GM23338 (cell line): Measurements from ENCODE around the gene KRTDAP. TPM values are rescaled to one million over a fixed set of nuclear protein-coding genes. Genes with fewer than 3 reads are reported as not detected.

Source experiments
- ATAC-seq: fragments of 200-7000 bp; cut with Tn5 transposase; 3 replicates; pipeline ENCODE4 v1.9.1; 2020
- DNase-seq: peaks from one replicate; pipeline ENCODE4 v3.0.0-alpha.2; 2015; ENCODE audit warnings: low spot score
- H2AFZ ChIP-seq: fragments of 200-600 bp; sonication (generic); 2 replicates; pipeline ENCODE4 v1.8.0; 2016; ENCODE audit warnings: antibody characterized with exemption, mild to moderate bottlenecking, moderate library complexity
- H3F3A ChIP-seq: fragments of 200-600 bp; sonication (generic); replicated peaks from 2 replicates; pipeline ENCODE4 v1.8.0; 2017; ENCODE audit warnings: antibody characterized with exemption, mixed run types, low read depth
- H3K27ac ChIP-seq: fragments of 200-600 bp; sonication (generic); 2 replicates; pipeline ENCODE4 v1.6.1; 2016; ENCODE audit warnings: low read depth
- H3K27me3 ChIP-seq: fragments of 200-600 bp; sonication (generic); 2 replicates; pipeline ENCODE4 v1.8.0; 2016; ENCODE audit warnings: mild to moderate bottlenecking, mixed run types, moderate library complexity; ENCODE audit not compliant: insufficient read depth
- H3K36me3 ChIP-seq: fragments of 200-600 bp; sonication (generic); 2 replicates; pipeline ENCODE4 v1.8.0; 2016; ENCODE audit warnings: mild to moderate bottlenecking; ENCODE audit not compliant: insufficient read depth
- H3K4me1 ChIP-seq: fragments of 200-600 bp; sonication (generic); 2 replicates; pipeline ENCODE4 v1.8.0; 2016; ENCODE audit warnings: mild to moderate bottlenecking, moderate library complexity; ENCODE audit not compliant: insufficient read depth
- H3K4me2 ChIP-seq: fragments of 200-600 bp; sonication (generic); 2 replicates; pipeline ENCODE4 v1.7.1; 2017; ENCODE audit warnings: mixed run types
- H3K4me3 ChIP-seq: fragments of 200-600 bp; sonication (generic); 2 replicates; pipeline ENCODE4 v1.6.1; 2016; ENCODE audit warnings: mixed run types
- H3K79me2 ChIP-seq: fragments of 200-600 bp; sonication (generic); replicated peaks from 2 replicates; pipeline ENCODE4 v1.8.0; 2017; ENCODE audit warnings: mild to moderate bottlenecking; ENCODE audit not compliant: insufficient read depth
- H3K9me2 ChIP-seq: fragments of 200-600 bp; sonication (generic); 2 replicates; pipeline ENCODE4 v1.8.0; 2017; ENCODE audit not compliant: insufficient read depth
- H4K20me1 ChIP-seq: fragments of 200-600 bp; sonication (generic); replicated peaks from 2 replicates; pipeline ENCODE4 v1.8.0; 2017; ENCODE audit warnings: mild to moderate bottlenecking; ENCODE audit not compliant: insufficient read depth
- H3K27ac Mint-ChIP-seq: 2 replicates; pipeline ENCODE4 v1.8.0; 2020; ENCODE audit warnings: inconsistent platforms, mild to moderate bottlenecking, moderate library complexity, mixed read lengths
- H3K27me3 Mint-ChIP-seq: 3 replicates; pipeline ENCODE4 v1.8.0; 2022; ENCODE audit warnings: low read depth, mild to moderate bottlenecking, moderate library complexity, mixed read lengths, inconsistent platforms; ENCODE audit not compliant: insufficient read depth, poor library complexity
- H3K36me3 Mint-ChIP-seq: 3 replicates; pipeline ENCODE4 v1.8.0; 2021; ENCODE audit warnings: low read depth, mild to moderate bottlenecking, inconsistent platforms, moderate library complexity, mixed read lengths
- H3K4me1 Mint-ChIP-seq: 3 replicates; pipeline ENCODE4 v1.8.0; 2020; ENCODE audit warnings: mild to moderate bottlenecking, inconsistent platforms, mixed read lengths
- H3K4me3 Mint-ChIP-seq: 3 replicates; pipeline ENCODE4 v1.8.0; 2021; ENCODE audit warnings: moderate library complexity, mild to moderate bottlenecking, inconsistent platforms, mixed read lengths
- H3K9me3 Mint-ChIP-seq: 3 replicates; pipeline ENCODE4 v1.8.0; 2020; ENCODE audit warnings: moderate library complexity, mild to moderate bottlenecking, inconsistent platforms, mixed read lengths
- CREB1 ChIP-seq: fragments of 250-450 bp; sonication (Bioruptor Pico); IDR thresholded peaks from 2 replicates; pipeline ENCODE4 v1.5.0; 2020; ENCODE audit warnings: low read depth, mild to moderate bottlenecking, moderate library complexity
- CTCF ChIP-seq, 2 experiments: fragments of 200-600 bp in 1 of 2; sonication (generic) in 1 of 2; conservative IDR thresholded peaks; 2 replicates each; pipeline versions ENCODE4 v1.5.1 to v1.6.1; 2016 to 2017; ENCODE audit warnings: antibody characterized with exemption in 2 of 2, low read depth in 2 of 2, mild to moderate bottlenecking in 2 of 2, moderate library complexity in 1 of 2
- ETS1 ChIP-seq: IDR thresholded peaks from 2 replicates; pipeline ENCODE4 v1.6.1; 2016; ENCODE audit warnings: antibody characterized with exemption
- EZH2 ChIP-seq: fragments of 200-600 bp; sonication (generic); IDR thresholded peaks from one replicate; pipeline ENCODE4 v1.8.0; 2017; ENCODE audit warnings: antibody characterized with exemption, mild to moderate bottlenecking, low read depth; ENCODE audit not compliant: unreplicated experiment
- JUNB ChIP-seq: IDR thresholded peaks from one replicate; pipeline ENCODE4 v1.6.1; 2016; ENCODE audit warnings: antibody characterized with exemption; ENCODE audit not compliant: unreplicated experiment
- NANOG ChIP-seq: IDR thresholded peaks from 2 replicates; pipeline ENCODE4 v1.6.1; 2016; ENCODE audit warnings: antibody characterized with exemption, borderline replicate concordance
- POLR2AphosphoS5 ChIP-seq: IDR thresholded peaks from 2 replicates; pipeline ENCODE4 v1.6.1; 2016; ENCODE audit warnings: antibody characterized with exemption, low read depth
- STAT1 ChIP-seq: IDR thresholded peaks from one replicate; pipeline ENCODE4 v1.6.1; 2016; ENCODE audit warnings: antibody characterized with exemption; ENCODE audit not compliant: unreplicated experiment
- ZNF114 ChIP-seq: fragments of 250-450 bp; sonication (Bioruptor Pico); IDR thresholded peaks from 2 replicates; pipeline ENCODE4 v1.5.0; 2020; ENCODE audit warnings: mild to moderate bottlenecking, moderate library complexity
- ZNF331 ChIP-seq: fragments of 250-450 bp; sonication (Bioruptor Pico); IDR thresholded peaks from 2 replicates; pipeline ENCODE4 v1.5.0; 2020; ENCODE audit warnings: low read depth, mild to moderate bottlenecking, moderate library complexity
- ZNF462 ChIP-seq: fragments of 250-450 bp; sonication (Bioruptor Pico); IDR thresholded peaks from 2 replicates; pipeline ENCODE4 v1.5.0; 2020; ENCODE audit warnings: mild to moderate bottlenecking, moderate library complexity
- polyA plus RNA-seq: library from polyadenylated mRNA; unstranded; fragments of >200 nt; fragmentation: Nextera tagmentation; extraction: Ambion mirVana; gene quantifications from 2 replicates; pipeline ENCODE4 v1.2.1, GENCODE V29; 2016
- total RNA-seq: library from RNA; depleted of rRNA; stranded (reverse); fragments of >200 nt; shearing (Covaris generic); gene quantifications from 2 replicates; pipeline ENCODE4 v1.2.3, GENCODE V29; 2014

KRTDAP gene
- total and polyA plus RNA-seq, 2 experiments from 2014 or later = 2.7 TPM; not detected in 1

GRCh38 chr19:35444735-35445134 lies 45.5 kb downstream of the KRTDAP start:
- Mint-ChIP-seq H3K27ac (no peak overlapping the region), H3K4me1 (peaks cover 19% of the 10 kb centered on the region; the same call in 2 of the 3 replicates), H3K27me3 (peaks cover 5% of the 10 kb centered on the region), H3K4me3 (no peak overlapping the region), H3K36me3 (no peaks in the 10 kb centered on the region), H3K9me3 (no peaks in the 10 kb centered on the region; the same call in 2 of the 3 replicates)
- no peak overlapping the region for H3K4me2 ChIP-seq
- no peaks in the 10 kb centered on the region for H3K36me3 ChIP-seq
- no peak overlapping the region for H3K27ac ChIP-seq
- no peaks in the 10 kb centered on the region for H4K20me1 ChIP-seq
- DNase-seq (no peak), ATAC-seq (no peak)
- no peak overlapping the region for H2AFZ ChIP-seq
- no peaks in the 10 kb centered on the region for H3F3A ChIP-seq
- H3K79me2 ChIP-seq = no peaks in the 10 kb centered on the region
- H3K27me3 ChIP-seq = no peaks in the 10 kb centered on the region
- no peaks in the 10 kb centered on the region for H3K9me2 ChIP-seq
- no peaks in the 10 kb centered on the region; the same call in 1 of the 2 replicates for H3K4me1 ChIP-seq
- TF ChIP-seq ZNF114 (CRISPR knock-in tag) (no peak), ETS1 (no peak), STAT1 (no peak), NANOG (no peak)
- H3K4me3 ChIP-seq = no peak overlapping the region

GRCh38 chr19:35442091-35442490 lies 48.2 kb downstream of the KRTDAP start:
- no peaks in the 10 kb centered on the region for H4K20me1 ChIP-seq
- no peak for DNase-seq
- H3K79me2 ChIP-seq = no peaks in the 10 kb centered on the region
- no peaks in the 10 kb centered on the region for H3K27me3 Mint-ChIP-seq
- no peaks in the 10 kb centered on the region for H3K9me2 ChIP-seq
- H2AFZ ChIP-seq = no peak overlapping the region
- no peak overlapping the region for H3K4me3 Mint-ChIP-seq
- H3K4me1 ChIP-seq = no peaks in the 10 kb centered on the region
- H3K27ac ChIP-seq = no peak overlapping the region
- no peaks in the 10 kb centered on the region for H3F3A ChIP-seq
- H3K9me3 Mint-ChIP-seq = no peaks in the 10 kb centered on the region; the same call in 2 of the 3 replicates
- no peak overlapping the region for H3K27ac Mint-ChIP-seq
- H3K36me3 Mint-ChIP-seq = no peaks in the 10 kb centered on the region
- ATAC-seq = no peak
- TF ChIP-seq EZH2 (no peak), ZNF114 (CRISPR knock-in tag) (no peak), STAT1 (no peak), POLR2AphosphoS5 (no peak), JUNB (no peak), ZNF331 (CRISPR knock-in tag) (no peak), CTCF (conservative IDR thresholded peaks at IDR 0.05; ENCODE audit: low read depth in 2 of 2) (no peak), NANOG (no peak), ZNF462 (no peak), CREB1 (no peak)
- no peaks in the 10 kb centered on the region for H3K27me3 ChIP-seq
- H3K4me2 ChIP-seq = no peak overlapping the region
- H3K36me3 ChIP-seq = no peaks in the 10 kb centered on the region
- H3K4me3 ChIP-seq = no peak overlapping the region
- H3K4me1 Mint-ChIP-seq = peaks cover 7% of the 10 kb centered on the region; the same call in 1 of the 3 replicates
